Pons (tissue), 1 donor: ENCODE results near the gene FAM3A.

ENCODE experiments used
- DNase-seq: peaks from one replicate; pipeline ENCODE4 v3.0.0-alpha.2; 2016; ENCODE audit warnings: low spot score

The FAM3A gene

DNA sequence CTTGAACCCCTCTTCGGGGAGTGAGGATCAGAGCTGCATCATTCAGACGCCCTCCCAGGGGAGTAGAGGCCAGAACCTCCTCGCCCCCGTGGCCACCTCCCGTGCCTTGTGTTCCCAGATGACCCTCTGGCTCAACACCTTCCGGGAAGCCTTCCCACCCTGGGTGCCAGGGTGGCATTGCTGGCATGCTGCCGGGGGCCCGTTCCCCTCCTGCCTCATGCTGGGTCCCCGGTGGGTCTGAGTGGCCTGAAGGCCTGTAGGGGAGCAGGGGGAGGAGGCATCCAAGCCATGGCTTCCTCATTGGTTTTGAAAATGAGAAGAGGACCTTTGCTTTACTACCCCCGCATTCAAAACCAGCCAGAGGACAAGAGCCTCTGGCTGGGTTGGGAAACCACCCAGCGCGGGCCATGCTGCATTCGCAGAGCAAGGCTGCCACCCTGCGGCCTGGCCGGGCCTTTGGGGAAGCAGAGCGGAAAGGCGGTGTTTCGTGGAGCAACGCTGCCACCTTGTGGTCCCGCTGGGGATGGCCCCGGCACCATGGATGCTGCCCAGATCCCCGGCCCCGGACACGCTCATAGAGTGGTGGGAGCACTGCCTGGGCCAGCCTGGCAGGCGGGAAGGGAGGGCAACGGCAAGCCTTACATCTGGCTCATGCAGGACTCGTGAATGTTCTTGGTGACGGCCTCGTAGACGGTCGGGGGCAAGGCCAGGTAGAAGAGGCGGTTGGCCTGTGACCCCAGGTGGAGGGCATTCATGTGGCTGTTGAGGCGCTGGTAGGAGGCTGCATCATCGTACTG is 18.7 kb upstream of the FAM3A start:
- DNase-seq, result peak; percentile 81

DNA sequence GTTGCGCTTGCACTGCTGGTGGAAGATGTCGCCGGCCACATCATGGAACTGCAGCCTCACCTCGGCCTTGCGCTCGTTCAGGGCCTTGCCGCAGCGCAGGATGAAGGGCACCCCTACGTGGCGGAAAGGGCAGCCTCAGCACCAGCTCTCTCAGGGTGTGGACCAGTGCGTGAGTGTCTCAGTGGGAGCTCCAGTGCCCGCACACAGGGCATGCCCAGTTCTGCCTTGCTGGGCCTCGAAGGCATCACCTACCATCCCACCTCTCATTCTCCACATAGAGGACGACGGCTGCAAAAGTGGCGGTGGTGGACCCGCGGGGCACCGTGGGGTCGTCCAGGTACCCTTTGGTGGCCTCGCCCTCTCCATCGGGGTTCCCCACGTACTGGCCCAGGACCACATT is 16.7 kb upstream of the FAM3A start:
- no peak for DNase-seq

DNA sequence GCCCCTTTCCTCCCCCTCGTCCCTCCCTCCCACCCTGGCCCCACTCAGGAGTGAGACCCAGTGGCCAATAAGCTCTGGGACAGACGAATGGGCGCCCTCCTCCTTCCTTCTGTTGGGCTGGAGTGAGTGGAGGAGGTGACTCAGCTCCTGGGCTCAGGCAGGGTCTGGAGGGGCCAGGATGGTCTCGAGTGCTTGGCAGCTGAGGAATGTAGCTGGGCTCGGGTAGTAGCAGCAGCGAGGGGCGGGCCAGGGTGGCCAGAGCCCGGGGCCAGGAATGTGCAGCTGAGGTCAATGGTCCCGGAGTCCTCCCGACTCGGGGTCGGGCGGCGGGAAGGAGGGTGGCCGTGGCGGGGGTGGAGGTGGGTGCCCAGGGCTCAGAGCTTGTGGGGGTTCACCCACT is 15.6 kb upstream of the FAM3A start:
- DNase-seq, result no peak

DNA sequence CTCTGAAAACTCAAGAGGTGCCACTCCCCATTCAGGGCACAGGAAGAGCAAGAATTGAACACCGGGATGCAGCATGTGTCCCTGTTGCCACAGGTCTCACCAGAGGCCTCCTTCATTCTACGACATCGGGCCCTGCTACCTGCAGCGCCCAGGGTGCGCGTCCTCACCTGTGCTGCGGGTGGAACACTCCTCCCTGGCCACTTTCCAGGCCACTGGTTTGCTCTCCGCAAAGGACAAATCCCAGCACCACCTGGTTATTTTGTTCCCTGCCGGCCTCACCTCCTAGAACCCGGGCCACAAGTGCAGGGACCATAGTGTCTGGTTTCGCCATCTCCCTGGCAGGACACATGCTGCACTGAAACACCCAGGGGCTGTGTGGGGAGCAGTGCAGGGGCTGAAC is 14.3 kb upstream of the FAM3A start:
- no peak for DNase-seq

DNA sequence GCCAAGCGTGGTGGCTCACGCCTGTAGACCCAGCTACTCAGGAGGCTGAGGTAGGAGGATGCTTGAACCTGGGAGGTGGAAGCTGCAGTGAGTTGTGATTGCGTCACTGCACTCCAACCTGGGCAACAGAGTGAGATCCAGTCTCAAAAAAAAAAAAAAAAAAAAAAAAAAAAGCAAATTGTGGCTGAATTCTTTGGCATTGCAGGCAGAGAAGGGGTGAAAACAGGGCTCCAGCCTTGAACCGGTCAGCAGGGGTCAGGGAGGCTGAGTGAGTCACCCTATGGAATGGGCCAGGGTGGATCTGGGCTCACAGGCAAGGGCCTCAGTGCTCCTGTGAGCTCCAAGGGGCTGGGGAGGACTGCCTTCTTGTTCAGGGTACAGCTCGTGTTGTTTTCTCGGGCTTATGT is 13.2 kb upstream of the FAM3A start:
- no peak for DNase-seq

DNA sequence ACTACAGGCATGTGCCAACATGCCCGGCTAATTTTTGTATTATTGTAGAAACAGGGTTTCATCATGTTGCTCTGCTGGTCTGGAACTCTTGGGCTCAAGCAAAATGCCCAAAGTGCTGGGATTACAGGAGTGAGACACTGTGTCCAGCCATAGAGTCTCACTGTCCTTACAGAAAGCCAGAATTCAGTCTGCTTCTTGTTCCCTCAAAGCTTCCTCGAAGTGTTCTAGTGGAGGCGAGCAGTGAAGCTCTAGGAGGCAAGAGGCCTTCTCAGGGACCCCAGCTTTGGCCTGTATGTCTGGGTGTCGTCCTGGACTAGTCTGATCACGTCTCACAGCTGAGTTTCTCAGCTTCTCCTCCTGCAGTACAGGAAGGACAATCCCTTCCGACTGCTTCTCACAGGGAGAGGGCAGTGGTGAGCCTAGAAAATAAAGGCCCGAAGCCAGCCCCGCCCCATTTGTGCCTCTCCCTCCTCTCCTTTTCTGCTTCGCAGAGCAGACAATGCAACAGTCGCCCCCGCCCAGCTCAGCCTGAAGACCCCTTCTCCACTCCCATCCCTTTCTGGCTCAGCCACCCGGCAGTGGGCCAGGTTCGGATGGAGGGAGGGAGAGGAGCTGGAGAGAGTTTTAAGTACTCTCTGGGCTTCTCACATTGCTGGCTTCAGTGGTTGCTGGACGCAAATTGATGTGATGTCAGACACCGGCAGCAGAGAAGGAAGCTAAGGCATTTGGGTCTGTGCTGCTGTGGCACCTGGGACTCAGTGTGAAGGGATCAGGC is 11.1 kb upstream of the FAM3A start:
- DNase-seq, result peak; percentile 84

DNA sequence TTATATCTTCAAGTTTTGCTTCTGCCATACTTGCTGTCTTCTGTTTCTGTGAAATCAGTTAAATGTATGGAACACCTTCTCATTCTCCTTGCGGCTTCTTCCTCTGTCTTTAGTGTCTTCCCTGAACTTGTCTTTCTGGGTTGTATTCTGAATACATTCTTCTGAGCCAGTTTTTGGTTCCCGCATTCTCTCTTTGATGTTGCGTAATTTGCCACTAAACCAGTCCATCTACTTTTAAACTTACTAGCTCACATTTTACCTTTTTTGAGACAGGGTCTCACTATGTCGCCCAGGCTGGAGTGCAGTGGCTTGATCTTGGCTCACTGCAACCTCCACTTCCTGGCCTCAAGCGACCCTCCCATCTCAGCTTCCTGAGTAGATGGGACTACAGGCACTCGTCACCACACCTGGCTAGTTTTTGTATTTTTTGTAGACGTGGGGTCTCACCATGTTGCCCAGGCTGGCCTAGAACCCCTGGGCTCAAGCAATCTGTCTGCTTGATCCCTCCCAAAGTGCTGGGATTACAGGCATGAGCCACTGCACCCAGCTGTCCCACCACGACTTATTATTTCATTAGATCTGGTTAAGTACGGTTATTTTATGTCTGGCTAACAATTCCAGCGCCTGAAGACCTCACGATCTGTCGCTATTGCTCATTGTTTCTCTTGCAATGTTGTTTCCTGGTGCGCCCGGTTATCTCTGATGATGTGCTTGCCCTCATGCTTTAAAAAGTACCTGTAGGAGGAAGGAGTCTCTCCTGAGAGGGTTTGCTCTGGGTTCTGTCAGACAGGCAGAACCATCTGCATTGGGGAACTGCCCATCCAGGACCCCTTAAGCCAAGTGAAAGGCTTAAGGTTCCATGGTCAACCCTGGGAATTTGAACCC is 9.8 kb upstream of the FAM3A start:
- DNase-seq, result no peak

DNA sequence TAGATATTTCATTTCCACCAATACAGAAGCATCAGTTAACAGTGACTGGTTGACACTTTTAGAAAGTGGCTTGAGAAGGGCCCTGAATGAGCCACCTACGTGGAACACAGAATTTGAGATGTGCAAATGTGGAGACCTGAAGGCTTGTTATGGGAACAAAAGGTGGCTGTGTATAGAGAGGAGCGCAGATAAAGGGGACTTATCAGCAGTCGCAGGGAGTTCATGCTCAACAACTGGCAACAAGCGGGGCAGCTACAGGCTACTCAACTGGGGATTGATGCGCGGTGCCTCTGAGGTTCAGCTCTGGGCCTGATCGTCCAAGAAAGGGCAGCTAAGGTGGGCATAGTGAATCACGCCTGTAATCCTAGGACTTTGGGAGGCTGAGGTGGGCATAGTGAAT is 3.4 kb upstream of the FAM3A start:
- no peak for DNase-seq

DNA sequence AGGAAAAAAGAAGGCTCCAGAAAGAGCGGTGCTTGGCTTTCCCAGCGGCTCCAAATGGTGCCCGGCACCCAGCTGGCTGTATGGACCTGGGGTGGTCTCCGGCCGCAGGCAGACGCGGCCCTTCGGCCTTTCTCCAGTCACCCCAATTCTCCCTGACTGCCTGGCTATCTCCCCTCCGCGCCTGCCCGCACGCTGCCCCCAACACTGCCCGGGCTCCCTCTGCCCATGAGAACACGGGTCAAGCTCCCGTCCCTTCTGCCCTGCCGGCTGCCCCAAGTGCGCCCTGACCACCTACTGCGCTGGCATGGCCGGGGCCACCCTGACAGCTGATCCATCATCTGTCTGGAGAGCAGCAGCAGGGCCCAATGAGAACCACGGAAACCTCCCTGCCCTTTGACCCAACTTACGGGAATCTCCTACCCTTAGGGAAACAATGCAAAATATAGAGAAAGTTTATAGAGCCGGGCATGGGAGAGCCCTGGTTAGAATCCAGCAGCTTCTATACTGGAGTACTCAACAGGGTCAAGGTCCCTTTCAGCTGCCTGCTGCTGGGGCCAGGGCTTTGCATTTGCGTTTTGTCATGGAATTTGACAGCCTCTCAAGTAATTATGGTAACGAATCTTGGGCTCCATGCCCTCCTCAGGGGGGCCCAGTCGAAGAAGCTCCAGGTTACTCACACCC is 1.2 kb upstream of the FAM3A start:
- DNase-seq, result no peak

DNA sequence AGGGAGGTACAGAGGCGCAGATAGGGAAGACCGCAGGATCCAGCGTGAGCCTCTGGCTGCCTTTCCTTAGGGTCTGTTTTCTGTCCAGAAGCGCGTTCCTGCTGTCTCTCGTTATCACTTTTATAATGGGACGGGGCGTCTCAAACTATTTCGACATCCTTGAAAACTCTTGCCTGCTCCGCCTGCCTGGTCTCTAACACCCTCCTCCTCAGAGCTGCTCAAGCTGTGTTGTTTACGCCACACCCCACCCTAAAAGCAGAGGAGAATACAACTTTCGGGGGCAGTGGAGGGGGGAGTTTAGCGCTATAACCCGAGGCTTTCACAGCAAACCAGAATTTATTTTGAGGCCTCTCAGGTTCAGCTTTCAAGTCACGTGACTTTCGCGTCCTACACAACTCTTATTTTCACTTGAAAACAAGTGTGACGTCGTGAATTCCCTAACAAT is 646 bp upstream of the FAM3A start:
- peak; percentile 84 for DNase-seq

DNA sequence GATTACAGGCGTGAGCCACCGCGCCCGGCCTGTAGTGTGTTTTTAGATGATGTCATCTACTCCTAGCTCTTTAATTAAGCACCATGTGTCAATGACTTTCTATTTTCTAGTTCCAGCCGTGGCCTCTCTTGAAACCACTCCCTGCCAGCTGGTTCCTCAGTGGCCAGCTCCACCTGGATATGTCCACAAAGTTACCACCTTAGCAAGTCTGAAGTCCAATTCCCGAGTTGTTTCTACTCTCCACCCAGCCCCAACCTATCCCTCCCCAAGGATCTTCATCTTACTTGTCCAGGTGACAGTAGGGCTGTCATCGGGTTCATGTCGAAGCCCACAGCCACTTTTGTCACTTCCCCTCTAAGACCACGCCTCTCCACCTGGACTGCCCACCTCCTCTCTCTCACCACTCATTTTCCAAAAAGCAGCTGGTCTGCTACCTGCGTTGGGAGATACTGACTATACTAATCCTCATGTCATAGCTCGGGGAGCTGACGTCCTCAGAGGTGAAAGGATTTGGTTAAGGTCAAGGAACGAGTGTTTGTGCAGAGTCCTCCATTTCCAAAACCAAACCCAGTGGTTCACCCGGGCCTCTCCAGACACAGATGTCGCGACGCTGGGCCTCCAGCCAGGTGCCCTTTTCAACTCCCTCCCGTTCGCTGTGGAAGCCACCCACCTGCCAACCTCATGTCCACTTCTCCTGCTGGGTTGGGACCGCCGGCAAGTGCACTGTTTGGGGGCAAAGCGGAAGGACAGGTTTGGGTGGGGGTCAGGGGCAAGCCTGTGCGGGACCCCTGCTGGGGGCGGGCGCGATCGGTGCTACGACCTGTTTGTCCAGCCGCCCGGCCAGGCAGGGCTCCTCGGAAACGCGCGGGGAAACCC is 704 bp downstream of the FAM3A start:
- DNase-seq, result no peak

DNA sequence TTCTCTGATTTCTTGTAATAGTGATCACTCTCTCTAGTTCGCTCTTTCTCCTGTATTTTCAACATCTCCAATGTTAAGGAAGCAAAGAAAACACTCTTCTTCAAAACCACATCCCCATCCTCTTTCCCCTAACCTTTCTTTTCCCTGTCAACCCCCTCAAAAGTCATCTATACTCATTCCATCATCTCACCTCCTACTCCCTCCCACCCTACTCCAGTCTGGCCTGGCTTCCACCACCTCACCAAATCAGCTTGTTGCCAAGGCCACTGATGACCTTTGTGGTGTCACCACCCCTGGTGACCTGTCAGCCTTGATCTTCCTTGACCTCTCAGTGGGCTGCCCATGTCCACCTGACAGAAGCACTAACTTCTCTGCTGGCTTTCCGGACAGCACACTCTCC is 2.3 kb downstream of the FAM3A start:
- DNase-seq, result no peak

DNA sequence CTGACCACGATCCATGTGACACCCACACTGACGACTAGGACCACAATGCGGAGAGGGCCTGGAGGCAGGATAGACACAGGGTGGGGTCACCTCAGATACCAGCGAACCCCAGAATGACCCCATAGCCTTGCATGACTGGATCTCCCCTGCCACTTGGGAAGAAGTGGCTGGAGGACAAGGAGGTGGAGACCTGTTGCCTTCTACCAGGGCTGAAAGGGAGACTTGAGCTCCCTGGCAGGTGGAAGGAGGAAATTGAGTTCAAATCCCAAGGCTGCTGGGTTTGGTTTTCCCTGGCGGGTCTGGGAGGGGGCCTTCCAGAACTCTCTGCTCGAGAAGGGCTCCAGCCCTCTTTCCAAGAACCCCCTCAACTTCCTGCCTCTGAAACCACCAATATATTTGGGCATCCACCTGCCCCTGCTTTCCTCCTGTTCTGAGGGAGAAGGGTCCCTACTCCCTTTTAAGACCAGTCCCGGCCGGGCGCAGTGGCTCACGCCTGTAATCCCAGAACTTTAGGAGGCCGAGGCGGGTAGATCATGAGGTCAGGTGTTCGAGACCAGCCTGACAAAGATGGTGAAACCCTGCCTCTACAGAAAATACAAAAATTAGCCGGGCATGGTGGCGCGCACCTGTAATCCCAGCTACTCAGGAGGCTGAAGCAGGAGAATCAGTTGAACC is 3.0 kb downstream of the FAM3A start:
- no peak for DNase-seq

DNA sequence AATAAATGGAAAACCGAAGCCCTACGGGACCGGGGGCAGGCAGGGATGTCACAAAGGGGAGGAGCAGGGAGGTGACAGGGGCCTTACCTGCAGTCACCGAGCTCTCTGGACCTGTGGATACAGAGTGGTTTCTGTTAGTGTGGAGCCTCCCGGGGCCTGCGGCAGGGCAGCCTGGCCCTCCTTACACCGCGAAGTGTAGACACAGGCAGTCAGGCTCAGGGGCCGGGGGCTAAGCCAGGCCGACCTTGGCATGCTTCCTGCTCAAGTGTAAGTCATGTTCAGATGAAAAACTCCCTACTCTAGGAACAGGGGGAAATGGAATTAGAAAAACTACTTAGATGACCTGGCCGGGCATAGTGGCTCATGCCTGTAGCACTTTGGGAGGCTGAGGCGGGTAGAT is 4.3 kb downstream of the FAM3A start:
- DNase-seq, result no peak

DNA sequence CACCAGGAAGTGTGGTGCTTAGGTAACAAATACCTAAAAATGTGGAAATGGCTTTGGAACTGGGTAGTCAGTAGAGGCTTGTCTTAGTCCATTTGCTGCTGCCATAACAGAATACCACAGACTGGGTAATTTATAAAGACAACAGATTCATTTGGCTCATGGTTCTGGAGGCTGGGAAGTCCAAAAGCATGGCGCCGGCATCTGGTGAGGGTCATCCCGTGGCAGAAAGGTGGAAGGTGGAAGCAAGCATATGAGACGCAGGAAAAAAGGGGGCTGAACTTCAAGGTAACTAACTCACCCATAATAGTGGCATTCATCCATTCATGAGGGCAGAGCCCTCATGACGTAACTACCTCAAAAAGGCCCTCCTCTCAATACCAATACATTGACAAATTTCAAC is 6.6 kb downstream of the FAM3A start:
- DNase-seq, result no peak

DNA sequence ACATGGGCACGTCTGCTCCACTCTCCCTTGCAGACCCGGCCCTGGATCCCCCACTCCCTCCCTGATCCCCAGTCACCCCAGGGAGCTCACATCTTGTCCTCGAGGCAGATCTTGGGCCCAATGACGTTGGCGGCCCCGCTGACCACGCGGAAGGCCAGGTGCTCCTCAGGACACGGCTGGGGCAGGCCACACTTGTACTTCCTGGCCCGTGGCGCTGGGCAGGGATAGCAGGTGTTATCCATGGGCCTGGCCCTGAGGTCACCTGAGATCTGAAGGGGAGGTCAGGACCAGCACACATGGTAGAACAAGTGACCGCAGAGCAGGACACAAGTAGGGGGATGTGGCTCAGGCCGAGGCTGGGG is 7.7 kb downstream of the FAM3A start:
- no peak for DNase-seq

DNA sequence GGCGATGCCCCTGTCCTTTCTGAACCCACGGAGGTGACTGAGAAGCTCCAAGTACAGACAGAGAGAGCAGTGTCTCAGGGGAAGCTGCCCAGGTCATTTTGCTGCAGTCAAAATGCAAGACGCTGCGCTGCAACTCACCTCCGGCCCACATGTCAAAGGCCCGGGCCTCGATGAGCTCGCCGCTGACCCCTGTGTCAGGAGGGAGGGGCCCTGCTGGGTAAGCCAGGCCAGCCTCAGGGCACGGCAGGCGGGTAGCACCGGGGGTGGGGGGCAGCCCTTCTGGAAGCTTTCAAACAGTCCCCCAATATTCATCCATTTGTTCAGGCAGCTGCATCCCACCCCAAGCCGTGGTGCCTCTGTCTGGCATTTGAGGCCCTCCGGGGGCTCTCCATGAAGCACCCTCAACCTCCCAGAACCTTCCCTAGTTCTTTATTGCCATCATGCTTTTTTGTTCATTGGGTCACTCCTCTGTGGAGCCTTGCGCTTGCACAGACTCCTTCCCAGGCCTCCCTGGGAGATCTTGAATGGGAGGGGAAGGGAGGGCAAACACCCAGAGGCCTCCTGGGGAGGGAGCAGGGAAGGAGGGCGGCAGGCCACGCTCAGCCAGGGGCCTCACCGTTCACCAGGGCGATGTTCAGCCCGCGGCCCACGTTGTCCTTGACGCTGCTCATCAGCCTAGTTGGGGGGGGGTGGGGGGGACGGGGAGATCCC is 8.2 kb downstream of the FAM3A start:
- DNase-seq, result no peak

DNA sequence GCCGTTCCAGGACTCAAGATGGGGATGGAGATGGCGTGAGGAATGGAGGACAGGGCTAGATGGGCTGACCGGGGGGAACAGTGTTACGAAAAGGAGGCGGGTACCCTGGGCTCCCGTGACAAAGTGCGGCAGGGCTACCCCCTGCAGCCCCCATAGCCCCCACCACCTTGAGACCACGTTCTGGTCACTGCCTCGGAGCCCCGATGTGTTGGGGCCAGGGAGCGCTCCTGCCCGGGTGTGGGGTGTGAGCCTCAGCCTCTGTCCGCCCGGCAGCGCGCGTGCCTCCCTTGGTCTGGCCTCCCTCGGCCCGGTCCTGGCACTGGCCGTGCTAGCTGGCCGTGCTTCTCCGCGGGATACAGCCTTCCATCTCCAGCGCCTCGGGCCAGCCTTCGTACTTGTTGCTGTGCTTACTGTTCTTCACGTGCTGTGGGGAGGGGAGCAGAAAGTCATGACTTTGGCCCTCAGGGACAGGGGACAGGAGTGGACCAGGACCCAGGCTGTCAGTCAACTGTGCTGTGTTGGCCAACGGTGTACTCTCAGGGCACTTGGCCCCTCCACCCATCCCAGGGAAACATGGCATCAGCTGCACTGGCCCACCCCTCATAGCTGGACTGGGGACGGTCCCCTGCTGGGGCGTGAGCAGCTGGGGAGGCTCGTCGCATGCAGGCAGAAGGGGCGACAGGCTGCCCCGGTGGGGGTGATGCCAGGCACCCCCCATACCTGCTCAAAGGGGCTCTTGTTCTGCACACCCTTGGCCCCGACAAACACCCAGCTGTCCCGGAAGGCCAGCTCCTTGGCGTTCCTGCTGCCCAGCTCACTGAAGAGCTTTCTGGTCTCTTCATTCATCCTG is 9.3 kb downstream of the FAM3A start:
- DNase-seq, result no peak

DNA sequence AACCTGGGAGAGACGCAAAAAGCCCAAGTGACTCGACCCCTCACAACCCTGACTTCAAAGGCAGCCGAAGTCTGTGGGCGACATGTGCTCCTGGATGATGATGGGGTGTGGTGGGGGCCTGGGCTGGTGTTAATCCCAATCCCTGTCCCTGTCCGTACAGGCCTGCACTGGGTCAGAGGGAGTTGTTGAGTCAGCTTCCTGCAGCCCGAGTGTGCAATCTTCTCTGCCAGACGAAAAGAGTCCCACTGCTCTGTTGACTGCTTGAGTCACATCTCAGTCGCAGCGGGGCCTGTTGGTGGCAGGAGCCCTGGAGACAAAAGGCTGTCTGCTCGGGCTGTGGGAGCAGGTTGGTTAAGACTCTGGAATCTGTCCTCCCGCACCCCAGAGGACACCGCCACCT is 10.3 kb downstream of the FAM3A start:
- no peak for DNase-seq
